Measurements from ENCODE around the gene HYAL2.

DNA sequence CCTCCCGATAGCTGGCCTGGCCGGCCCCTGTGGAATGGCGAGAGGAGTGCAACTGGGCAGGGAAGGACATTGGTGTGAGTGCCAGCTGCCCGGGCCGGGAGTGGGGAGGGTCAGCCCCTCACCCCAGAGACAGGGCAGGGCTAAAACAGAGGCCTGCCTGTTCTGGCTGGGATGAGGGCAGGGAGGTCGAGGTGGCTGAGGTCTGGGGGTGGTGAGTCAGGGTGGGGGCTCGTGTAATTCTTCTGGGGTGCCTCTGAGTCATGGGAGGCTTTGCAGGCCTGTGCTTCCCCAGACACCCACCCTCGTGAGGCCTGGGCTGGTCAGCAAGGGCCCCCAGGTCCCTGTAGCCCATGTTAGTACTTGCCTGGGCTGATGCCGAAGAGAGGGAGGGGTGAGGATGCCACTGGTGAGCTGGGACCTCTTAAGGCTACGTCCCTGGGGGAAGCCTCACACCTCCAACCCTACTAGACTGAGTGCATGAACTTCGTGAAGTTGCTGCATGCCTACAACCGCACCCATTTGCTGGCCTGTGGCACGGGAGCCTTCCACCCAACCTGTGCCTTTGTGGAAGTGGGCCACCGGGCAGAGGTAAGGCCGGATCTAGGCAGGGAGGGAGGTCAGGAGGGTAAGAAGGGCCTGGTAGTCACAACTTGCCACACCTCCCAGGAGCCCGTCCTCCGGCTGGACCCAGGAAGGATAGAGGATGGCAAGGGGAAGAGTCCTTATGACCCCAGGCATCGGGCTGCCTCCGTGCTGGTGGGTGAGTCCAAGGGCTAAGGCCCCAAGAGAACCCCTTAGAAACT, 51.9 kb downstream of the HYAL2 start:
- TF ChIP-seq, protein P1, sequence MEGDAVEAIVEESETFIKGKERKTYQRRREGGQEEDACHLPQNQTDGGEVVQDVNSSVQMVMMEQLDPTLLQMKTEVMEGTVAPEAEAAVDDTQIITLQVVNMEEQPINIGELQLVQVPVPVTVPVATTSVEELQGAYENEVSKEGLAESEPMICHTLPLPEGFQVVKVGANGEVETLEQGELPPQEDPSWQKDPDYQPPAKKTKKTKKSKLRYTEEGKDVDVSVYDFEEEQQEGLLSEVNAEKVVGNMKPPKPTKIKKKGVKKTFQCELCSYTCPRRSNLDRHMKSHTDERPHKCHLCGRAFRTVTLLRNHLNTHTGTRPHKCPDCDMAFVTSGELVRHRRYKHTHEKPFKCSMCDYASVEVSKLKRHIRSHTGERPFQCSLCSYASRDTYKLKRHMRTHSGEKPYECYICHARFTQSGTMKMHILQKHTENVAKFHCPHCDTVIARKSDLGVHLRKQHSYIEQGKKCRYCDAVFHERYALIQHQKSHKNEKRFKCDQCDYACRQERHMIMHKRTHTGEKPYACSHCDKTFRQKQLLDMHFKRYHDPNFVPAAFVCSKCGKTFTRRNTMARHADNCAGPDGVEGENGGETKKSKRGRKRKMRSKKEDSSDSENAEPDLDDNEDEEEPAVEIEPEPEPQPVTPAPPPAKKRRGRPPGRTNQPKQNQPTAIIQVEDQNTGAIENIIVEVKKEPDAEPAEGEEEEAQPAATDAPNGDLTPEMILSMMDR (conservative IDR thresholded peaks at IDR 0.05; ENCODE audit: low read length) = no peak
- TF ChIP-seq EZH2phosphoT487 (IDR thresholded peaks at IDR 0.05; ENCODE audit: borderline replicate concordance) = no peak
